Esophagus muscularis mucosa (tissue), 4 donors: ENCODE data around the gene KCNAB3.

ENCODE experiments used
- CTCF ChIP-seq, 3 experiments: fragments of 200-600 bp in 2 of 3; fragments of 450-650 bp in 1 of 3; sonication (generic) in 2 of 3; IDR thresholded peaks; one replicate each; pipeline ENCODE4 v1.5.1; 2017 to 2019; ENCODE audit warnings: antibody characterized with exemption in 3 of 3, mild to moderate bottlenecking in 2 of 3, moderate library complexity in 1 of 3
- EP300 ChIP-seq: sonication (generic); formaldehyde crosslinking; IDR thresholded peaks from one replicate; pipeline ENCODE4 v1.6.1; 2017; ENCODE audit warnings: antibody characterized with exemption
- POLR2A ChIP-seq: fragments of 450-650 bp; IDR thresholded peaks from one replicate; pipeline ENCODE4 v1.6.1; 2017; ENCODE audit warnings: antibody characterized with exemption, moderate library complexity, mild to moderate bottlenecking, low read depth
- POLR2AphosphoS5 ChIP-seq, 2 donors: sonication (generic); formaldehyde crosslinking; IDR thresholded peaks; one replicate each; pipeline ENCODE4 v1.6.1; 2017; ENCODE audit warnings: antibody characterized with exemption in 2 of 2

GRCh38 chr17:7915179-7915610, 14.5 kb downstream of the KCNAB3 start:
- TF ChIP-seq POLR2AphosphoS5 (IDR thresholded peaks at IDR 0.05) = no peak
- TF ChIP-seq CTCF (IDR thresholded peaks at IDR 0.05) = no peak
- TF ChIP-seq POLR2A = no peak
- TF ChIP-seq EP300 = no peak
